Mucosa of descending colon (tissue), 3 donors: Measurements from ENCODE around the gene MRPS35. TPM values are rescaled to one million over a fixed set of nuclear protein-coding genes. Genes with fewer than 3 reads are reported as not detected.

ENCODE experiments used
- ATAC-seq: fragments of 200-7000 bp; cut with Tn5 transposase; one replicate; pipeline ENCODE4 v1.9.1; 2020; ENCODE audit warnings: mild to moderate bottlenecking, moderate library complexity
- DNase-seq, 3 donors: peaks; one replicate each; pipeline ENCODE4 v3.0.0-alpha.2; 2020
- H3K36me3 ChIP-seq: fragments of 200-600 bp; one replicate; pipeline ENCODE4 v1.8.0; 2021; ENCODE audit warnings: low read depth, mild to moderate bottlenecking
- H3K4me1 ChIP-seq: fragments of 200-600 bp; one replicate; pipeline ENCODE4 v1.8.0; 2021; ENCODE audit warnings: low read depth, mild to moderate bottlenecking
- H3K4me3 ChIP-seq: fragments of 200-600 bp; one replicate; pipeline ENCODE4 v1.8.0; 2021; ENCODE audit warnings: mild to moderate bottlenecking
- H3K9me3 ChIP-seq: fragments of 200-600 bp; one replicate; pipeline ENCODE4 v1.8.0; 2021; ENCODE audit warnings: mild to moderate bottlenecking
- CTCF ChIP-seq: fragments of 200-600 bp; IDR thresholded peaks from one replicate; pipeline ENCODE4 v1.8.0; 2022; ENCODE audit warnings: antibody characterized with exemption, mild to moderate bottlenecking
- intact Hi-C, 2 donors: fragments of 100-400 bp; cut with DNase I in 1 of 2; cut with micrococcal nuclease in 1 of 2; formaldehyde crosslinking; loops; one replicate each; pipeline versions ENCODE4 v1.11.0 to v1.11.1; 2022; cut with DNase I, micrococcal nuclease
- total RNA-seq, 3 donors: library from RNA; stranded (reverse); fragmentation: NEBNext Ultra II Directional in 2 of 3; extraction: Animal tissue kit (Norgen Biotek cat#: 25700) in 2 of 3; gene quantifications; one replicate each; pipeline versions ENCODE4 v1.2.1 to v1.2.4, GENCODE V29; 2021 to 2023
- donor health status: DM: no; HTN: no; CAD: no; lungs with moderate emphysema.
- donor health status: DM: no; HTN: no; CAD: no.
- donor health status: DM: no; HTN: yes; CAD: no.

The MRPS35 gene
- total RNA-seq, 3 donors from 2014 or later = 50.2 to 72.6 (median 67.3) TPM

DNA sequence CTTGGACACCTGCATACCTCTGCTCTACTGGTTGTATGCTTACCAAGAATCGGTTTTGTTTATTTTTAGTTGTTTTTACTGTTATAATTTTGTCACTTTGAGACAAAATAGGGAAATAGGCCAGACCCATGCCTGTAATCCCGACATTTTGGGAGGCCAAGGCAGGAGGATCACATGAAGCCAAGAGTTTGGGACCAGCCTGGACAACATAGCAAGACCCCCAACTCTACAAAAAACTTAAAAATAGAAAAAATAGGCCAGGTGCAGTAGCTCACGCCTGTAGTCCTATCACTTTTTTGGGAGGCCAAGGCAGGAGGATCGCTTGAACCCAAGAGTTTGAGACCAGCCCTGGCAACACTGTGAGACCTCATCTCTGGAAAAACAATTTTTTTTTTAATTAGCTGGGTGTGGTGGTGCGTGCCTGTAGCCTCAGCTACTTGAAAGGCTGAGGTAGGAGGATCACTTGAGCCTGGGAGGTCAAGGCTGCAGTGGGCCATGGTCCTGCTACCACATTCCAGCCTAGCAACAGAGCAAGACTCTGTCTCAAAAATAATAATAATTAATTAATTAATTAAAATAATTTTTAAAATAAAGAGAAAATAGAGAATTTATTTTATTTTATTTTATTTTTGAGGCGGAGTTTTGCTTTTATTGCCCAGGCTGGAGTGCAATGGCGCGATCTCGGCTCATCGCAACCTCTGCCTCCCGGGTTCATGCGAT lies 1.3 kb upstream of the MRPS35 start:
- H3K4me3 ChIP-seq = no peak overlapping the region
- no peaks in the 10 kb centered on the region for H3K9me3 ChIP-seq
- intact Hi-C loops = no loop called here
- ATAC-seq (no peak), DNase-seq (no peak)
- H3K36me3 ChIP-seq = no peaks in the 10 kb centered on the region
- no peaks in the 10 kb centered on the region for H3K4me1 ChIP-seq
- TF ChIP-seq CTCF = no peak

DNA sequence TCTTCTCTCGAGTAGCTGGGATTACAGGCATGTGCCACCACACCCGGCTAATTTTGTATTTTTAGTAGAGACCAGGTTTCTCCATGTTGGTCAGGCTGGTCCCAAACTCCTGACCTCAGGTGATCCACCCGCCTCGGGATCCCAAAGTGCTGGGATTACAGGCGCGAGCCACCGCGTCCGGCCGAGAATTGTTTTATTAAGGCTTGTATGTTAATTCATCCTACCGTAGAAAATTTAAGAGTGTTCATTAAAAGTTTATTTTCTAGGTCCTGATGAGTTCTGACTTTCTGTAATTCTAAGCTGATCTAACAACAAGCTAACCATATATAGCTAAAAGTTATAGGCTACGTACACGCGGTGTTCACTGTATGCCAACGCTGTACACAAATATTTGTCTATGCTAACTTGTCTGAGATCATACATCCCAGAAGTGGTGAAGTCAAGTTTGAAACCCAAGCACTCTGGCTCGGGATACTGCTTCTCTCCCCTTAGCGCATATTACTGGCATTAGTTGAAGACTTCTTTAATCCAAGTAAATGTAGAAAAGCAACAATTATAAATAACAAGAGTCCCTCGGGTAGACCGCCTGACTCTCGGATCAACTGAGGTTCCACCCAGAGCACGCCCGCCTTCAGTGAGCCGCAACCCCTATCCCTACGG lies 570 bp upstream of the MRPS35 start:
- intact Hi-C loops = no loop called here
- no peak for TF ChIP-seq CTCF
- Histone ChIP-seq H3K4me3 (peak overlapping the region; percentile 88), H3K36me3 (no peaks in the 10 kb centered on the region), H3K9me3 (no peaks in the 10 kb centered on the region), H3K4me1 (no peaks in the 10 kb centered on the region)
- peak; percentile 51 to 56 (median 54) for DNase-seq
- ATAC-seq = peak; percentile 72

GRCh38 chr12:27711317-27711682 lies 668 bp downstream of the MRPS35 start:
- no peaks in the 10 kb centered on the region for H3K9me3 ChIP-seq
- H3K4me1 ChIP-seq = no peaks in the 10 kb centered on the region
- TF ChIP-seq CTCF = no peak
- peak; percentile 56 for ATAC-seq
- DNase-seq = peak in 1 of 3 donors; percentile 42
- peak overlapping the region; percentile 88 for H3K4me3 ChIP-seq
- intact Hi-C loops = no loop called here
- H3K36me3 ChIP-seq = no peaks in the 10 kb centered on the region

- ATAC-seq = no peak
- TF ChIP-seq CTCF = no peak
- no peak overlapping the region for H3K4me3 ChIP-seq
- H3K36me3 ChIP-seq = no peaks in the 10 kb centered on the region
- no peaks in the 10 kb centered on the region for H3K9me3 ChIP-seq
- no peak for DNase-seq
- H3K4me1 ChIP-seq = no peaks in the 10 kb centered on the region
- intact Hi-C loops = no loop called here
Observed at GRCh38 chr12:27711967-27712366, 1.3 kb downstream of the MRPS35 start.

DNA sequence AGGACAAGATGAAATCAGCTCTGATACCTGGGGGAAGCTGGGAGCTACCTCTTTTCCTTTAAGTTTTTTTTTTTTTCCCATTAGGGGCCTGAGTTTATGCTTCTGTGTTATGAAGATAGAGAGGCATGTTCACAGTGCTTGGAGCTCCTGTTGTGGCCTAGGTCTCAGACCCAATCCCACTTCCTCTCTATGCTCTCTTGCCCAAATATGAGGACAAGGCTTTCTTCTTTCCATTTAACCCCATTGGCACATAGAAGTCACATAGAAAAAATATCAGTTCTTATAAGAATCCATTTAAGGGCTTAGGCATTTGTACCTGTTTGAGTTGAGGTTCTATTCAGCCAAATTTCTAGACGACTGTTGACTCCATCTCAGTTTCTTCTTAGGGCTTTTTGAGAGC lies 12.6 kb downstream of the MRPS35 start:
- H3K36me3 ChIP-seq = no peaks in the 10 kb centered on the region

More for the DNA sequence above, 12.6 kb downstream of the MRPS35 start:
- intact Hi-C loops = no loop called here
- no peak for TF ChIP-seq CTCF
- DNase-seq (no peak), ATAC-seq (no peak)
- no peak overlapping the region for H3K4me3 ChIP-seq
- no peaks in the 10 kb centered on the region for H3K9me3 ChIP-seq
- no peaks in the 10 kb centered on the region for H3K4me1 ChIP-seq
